Stimulated activated CD8-positive, alpha-beta memory T cell treated with anti-CD3 and anti-CD28 coated beads, Interleukin-12 subunit alpha, Interleukin-12 subunit beta, amount 100 ng/mL, for 1 hour (primary cell): ENCODE measurements around the gene SNTG2.
"Not testable (repeated sequence)": the region's sequence is repeated elsewhere in the genome, so short reads cannot be mapped to it uniquely, and the experiment has no call there.

ENCODE experiments used
- DNase-seq: peaks from one replicate; pipeline ENCODE4 v3.0.0-alpha.2; 2020; ENCODE audit warnings: low read depth

SNTG2 gene

GRCh38 chr2:1099418-1099817 lies 148.8 kb downstream of the SNTG2 start:
- no peak for DNase-seq

GRCh38 chr2:1101011-1101782 lies 150.5 kb downstream of the SNTG2 start:
- no peak for DNase-seq

- no peak for DNase-seq
Measured at GRCh38 chr2:1101982-1102590, 151.4 kb downstream of the SNTG2 start.

GRCh38 chr2:1104364-1104763 lies 153.7 kb downstream of the SNTG2 start:
- DNase-seq: no peak

- not testable (repeated sequence) for DNase-seq
Measured at GRCh38 chr2:1106344-1106743, 155.7 kb downstream of the SNTG2 start.

GRCh38 chr2:1115843-1116539 lies 165.3 kb downstream of the SNTG2 start:
- DNase-seq: no peak

- no peak for DNase-seq
Measured at GRCh38 chr2:1117569-1117968, 166.9 kb downstream of the SNTG2 start.

GRCh38 chr2:1125217-1125616 lies 174.6 kb downstream of the SNTG2 start:
- DNase-seq: no peak

GRCh38 chr2:1125633-1126370 lies 175.2 kb downstream of the SNTG2 start:
- DNase-seq: no peak

- DNase-seq: no peak
Measured at GRCh38 chr2:1129982-1130381, 179.3 kb downstream of the SNTG2 start.

GRCh38 chr2:1130922-1131321 lies 180.3 kb downstream of the SNTG2 start:
- no peak for DNase-seq

GRCh38 chr2:1132328-1132969 lies 181.8 kb downstream of the SNTG2 start:
- DNase-seq: no peak

- not testable (repeated sequence) for DNase-seq
Measured at GRCh38 chr2:1133896-1134295, 183.2 kb downstream of the SNTG2 start.

- DNase-seq: no peak
Measured at GRCh38 chr2:1134629-1135028, 184.0 kb downstream of the SNTG2 start.

GRCh38 chr2:1136067-1136466 lies 185.4 kb downstream of the SNTG2 start:
- DNase-seq: no peak

GRCh38 chr2:1136846-1137245 lies 186.2 kb downstream of the SNTG2 start:
- DNase-seq: no peak

GRCh38 chr2:1137264-1137663 lies 186.6 kb downstream of the SNTG2 start:
- no peak for DNase-seq

- DNase-seq: no peak
Measured at GRCh38 chr2:1137913-1138391, 187.3 kb downstream of the SNTG2 start.

GRCh38 chr2:1140389-1141003 lies 189.8 kb downstream of the SNTG2 start:
- no peak for DNase-seq

GRCh38 chr2:1141079-1141478 lies 190.4 kb downstream of the SNTG2 start:
- no peak for DNase-seq

- DNase-seq: no peak
Measured at GRCh38 chr2:1143129-1143528, 192.5 kb downstream of the SNTG2 start.
